GM21526 (cell line): Measurements from ENCODE around the gene MRPS16.

ENCODE experiments used
- ATAC-seq: cut with Tn5 transposase; IDR thresholded peaks from one replicate; pipeline ENCODE4 v1.9.1; 2021; ENCODE audit warnings: moderate library complexity; ENCODE audit not compliant: unreplicated experiment, low FRiP score

Gene MRPS16

GRCh38 chr10:73244866-73245477 is 7.5 kb downstream of the MRPS16 start:
- ATAC-seq = no peak

GRCh38 chr10:73239908-73240307 is 12.5 kb downstream of the MRPS16 start:
- ATAC-seq = no peak

- no peak for ATAC-seq
Measured at GRCh38 chr10:73238990-73239566, 13.4 kb downstream of the MRPS16 start.

GRCh38 chr10:73234695-73235094 is 17.7 kb downstream of the MRPS16 start:
- ATAC-seq = no peak

DNA sequence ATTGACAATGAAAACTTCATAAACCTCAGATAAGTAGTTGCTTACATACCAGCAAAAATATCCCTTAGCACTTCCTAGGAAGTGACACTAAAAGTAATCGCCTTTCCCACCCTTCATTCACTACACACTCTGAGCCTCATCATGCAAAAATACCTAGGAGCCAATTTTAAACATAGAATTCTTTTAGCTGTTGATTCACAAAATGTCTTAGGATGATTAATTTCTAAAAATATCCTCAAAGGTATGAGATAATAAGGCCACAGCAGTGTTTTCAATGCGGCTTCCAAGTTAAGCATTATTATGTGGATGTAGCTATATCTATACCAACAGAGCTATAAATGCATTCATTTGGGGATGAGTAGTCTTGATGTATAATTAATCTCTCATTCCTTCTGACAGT is 18.6 kb downstream of the MRPS16 start:
- ATAC-seq = no peak

DNA sequence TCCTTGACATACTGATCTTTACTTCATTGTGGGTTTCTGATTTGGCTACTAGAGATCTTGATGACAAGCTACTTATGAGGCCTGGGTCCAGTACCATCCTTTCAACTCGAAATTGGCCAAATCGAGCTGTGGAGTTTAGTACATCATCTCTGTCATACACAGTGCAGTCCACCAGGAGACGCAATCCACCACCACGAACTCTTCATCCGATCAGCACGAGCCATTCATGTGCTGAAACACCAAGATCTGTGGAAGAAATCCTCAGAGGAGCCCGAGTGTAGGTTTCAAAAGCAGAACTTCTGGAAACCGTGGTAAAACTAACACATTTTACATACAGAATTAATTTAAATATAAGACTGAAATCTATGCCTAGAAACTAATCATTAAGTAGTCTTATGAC is 19.6 kb downstream of the MRPS16 start:
- ATAC-seq = no peak

GRCh38 chr10:73229567-73229966 is 22.9 kb downstream of the MRPS16 start:
- no peak for ATAC-seq

GRCh38 chr10:73228247-73228646 is 24.2 kb downstream of the MRPS16 start:
- no peak for ATAC-seq

DNA sequence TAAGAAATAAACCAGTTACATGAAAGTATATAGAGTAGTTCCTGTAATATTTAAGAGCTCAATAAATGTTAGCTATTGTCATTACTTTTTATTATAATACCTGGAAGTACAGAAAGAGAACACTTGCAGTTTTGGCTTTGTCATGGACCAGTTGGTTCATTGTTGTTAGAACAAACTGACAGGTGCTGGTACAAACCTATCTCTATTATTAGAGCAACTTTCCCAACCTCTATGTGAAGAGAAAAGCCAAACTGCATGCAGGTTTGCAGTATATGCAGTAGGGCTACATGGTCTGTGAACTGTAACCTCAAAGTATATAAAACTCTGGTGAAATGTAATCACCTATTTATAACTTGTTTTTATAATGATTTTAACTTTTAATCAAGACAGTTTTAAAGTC is 25.8 kb downstream of the MRPS16 start:
- no peak for ATAC-seq

DNA sequence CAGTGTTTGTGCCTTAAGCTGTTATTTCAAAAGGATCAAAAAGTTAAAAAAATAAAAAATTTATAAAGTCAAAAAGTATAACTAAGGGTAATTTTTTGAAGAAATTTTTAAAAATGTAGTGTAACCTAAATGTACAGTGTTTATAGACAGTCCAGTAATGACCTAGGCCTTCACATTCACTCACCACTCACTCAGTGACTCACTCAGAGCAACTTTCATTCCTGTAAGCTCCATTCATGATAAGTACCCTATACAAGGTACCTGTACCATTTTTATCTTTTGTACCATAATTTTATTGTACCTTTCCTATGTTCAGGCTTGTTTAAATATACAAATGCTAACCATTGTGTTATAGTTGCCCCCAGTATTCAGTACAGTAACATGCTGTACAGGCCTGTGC is 26.9 kb downstream of the MRPS16 start:
- no peak for ATAC-seq

DNA sequence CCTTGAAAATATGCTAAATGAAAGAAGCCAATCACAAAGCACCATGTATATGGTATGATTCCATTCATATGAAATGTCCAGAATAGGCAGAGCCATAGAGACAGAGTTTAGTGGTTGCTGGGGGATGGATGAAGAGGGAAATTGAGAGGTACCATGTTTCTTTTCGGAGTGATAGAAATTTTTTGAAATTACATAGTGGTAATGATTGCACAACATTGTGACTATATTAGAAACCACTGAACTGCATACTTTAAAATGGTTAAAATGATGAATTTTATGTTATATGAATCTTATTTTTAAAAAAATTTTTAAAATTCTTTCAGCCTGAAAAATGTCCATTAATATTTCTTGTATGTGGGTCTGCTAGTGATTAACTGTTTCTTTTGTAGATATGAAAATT is 31.5 kb downstream of the MRPS16 start:
- no peak for ATAC-seq

DNA sequence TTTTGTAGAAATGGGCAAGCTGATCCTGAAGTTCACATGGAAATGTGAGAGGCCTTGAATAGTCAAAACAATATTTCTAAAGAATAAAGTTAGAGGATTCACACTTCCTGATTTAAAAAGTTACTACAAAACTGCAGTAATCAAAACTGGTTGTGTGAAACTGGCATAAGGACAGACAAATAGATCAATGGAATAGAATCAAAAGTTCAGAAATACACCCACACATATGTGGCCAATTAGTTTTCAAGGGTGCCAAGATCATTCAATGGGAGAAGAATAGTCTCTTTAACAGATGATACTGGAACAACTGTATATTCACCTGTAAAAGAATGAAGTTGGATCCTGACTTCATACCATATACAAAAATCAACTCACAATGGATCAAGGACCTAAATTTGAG is 33.1 kb downstream of the MRPS16 start:
- ATAC-seq = no peak

- no peak for ATAC-seq
Measured at GRCh38 chr10:73218431-73219191, 33.8 kb downstream of the MRPS16 start.

DNA sequence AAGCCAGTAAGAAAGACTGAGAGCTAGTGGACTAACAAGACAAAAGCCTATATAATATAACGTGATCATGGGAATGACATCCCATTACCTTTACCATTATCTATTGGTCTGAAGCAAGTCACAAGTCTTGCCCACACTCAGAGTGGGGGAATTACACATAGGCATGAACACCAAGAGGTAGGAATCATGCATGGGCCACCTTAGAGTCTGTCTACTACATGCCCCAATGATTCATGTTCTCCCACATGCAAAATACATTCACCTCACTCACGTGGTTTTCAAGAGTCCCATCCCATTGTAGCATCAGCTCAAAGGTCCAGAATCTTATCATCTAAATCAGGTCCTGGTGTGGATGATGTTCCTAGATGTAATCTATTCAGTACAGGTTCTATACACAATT is 34.8 kb downstream of the MRPS16 start:
- no peak for ATAC-seq

DNA sequence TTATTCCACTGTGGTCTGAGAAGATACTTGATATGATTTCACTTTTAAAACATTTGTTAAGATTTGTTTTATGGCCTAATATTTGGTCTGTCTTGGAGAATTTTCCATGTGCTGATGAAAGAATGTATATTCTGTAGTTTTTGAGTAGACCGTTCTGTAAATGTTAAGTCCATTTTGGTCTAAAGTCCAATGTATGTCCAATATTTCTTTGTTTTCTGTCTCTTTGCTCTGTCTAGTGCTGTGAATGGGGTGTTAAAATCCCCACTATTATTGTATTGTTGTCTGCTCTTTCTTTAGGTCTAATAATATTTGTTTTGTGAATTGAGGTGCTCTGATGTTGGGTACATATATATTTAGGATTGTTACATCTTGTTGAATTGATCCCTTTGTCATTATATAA is 36.7 kb downstream of the MRPS16 start:
- no peak for ATAC-seq

DNA sequence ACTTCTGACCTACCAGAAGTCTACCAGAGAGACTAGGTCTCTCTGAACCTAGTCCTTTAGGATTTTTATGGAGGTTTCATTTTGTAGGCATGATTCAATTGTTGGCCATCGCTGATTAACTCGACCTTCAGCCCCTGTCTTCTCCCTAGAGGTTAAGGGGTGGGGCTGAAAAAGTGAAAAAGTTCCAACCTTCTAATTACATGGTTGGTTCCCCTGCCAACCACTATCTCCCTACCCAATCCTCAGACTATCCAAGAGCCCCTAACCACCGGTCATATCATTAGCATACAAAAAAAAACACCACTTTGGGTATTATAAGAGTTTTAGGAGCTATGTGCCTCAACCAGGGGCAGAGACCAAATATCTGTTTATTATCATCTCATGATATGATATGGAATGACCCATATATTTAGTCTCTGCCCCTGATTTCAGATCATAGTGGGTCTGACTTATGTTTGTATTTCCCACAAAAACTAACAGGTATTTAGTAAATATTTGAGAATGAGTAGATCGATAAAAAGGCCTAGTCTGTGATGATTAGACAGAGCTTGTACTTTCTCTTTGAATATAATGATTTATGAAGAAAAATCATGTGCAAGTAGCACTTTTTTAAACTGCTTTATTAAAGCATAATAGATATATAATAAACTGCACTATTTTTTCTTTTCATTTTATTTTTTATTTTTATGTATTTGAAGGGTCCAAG is 41.2 kb downstream of the MRPS16 start:
- ATAC-seq = no peak

DNA sequence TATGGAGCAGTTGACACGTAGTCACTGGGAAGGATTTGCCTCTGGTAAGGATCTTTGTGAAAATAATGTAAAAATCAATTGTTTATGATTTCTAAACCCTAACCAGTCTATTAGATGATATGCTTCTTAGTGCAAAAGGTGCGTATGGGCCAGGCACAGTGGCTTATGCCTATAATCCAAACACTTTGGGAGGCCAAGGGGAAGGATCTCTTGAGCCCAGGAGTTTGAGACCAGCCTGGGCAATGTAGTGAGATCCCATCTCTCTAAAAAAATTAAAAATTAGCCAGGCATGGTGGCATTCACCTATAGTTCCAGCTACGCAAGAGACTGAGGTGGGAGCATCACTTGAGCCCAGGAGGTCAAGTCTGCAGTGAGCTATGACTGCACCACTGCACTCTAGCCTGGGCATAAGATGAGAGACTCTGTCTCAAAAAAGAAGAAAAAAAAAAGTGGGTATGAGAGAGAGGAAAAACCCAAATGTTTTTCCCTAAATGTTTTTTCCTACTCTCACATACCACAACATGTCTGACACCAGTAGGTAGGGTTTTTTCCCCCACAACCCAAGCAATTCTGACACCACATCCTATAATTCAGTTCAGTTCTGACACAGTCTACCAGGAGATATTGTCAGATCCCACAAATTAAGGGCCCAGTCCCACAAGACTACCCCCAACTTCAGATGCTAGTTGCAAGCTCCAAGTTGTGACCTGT is 41.9 kb downstream of the MRPS16 start:
- no peak for ATAC-seq

- ATAC-seq = no peak
Measured at GRCh38 chr10:73209705-73210104, 42.7 kb downstream of the MRPS16 start.

DNA sequence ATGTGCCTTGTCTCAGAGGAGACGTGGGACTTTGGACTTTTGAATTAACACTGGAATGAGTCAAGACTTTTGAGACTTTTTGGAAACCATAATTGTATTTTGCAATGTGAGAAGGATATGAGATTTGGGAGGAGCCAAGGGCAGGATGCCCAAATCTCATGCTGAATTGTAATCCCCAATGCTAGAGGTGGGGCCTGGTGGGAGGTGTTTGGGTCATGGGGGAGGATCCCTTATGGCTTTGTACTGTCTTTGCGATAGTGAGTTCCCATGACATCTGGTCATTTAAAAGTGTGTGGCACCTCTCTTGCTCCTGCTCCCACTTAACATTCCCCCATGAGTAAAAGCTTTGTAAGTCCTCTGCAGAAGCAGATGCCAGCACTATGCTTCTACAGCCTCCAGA is 44.6 kb downstream of the MRPS16 start:
- ATAC-seq = no peak

- no peak for ATAC-seq
Measured at GRCh38 chr10:73206385-73206784, 46.1 kb downstream of the MRPS16 start.

- ATAC-seq = no peak
Measured at GRCh38 chr10:73205890-73206289, 46.6 kb downstream of the MRPS16 start.
